Measurements from ENCODE around the gene KPTN. TPM values are rescaled to one million over a fixed set of nuclear protein-coding genes. Genes with fewer than 3 reads are reported as not detected.

Gene KPTN
- total RNA-seq, 1 donor from 2014 or later: 15.9 TPM

DNA sequence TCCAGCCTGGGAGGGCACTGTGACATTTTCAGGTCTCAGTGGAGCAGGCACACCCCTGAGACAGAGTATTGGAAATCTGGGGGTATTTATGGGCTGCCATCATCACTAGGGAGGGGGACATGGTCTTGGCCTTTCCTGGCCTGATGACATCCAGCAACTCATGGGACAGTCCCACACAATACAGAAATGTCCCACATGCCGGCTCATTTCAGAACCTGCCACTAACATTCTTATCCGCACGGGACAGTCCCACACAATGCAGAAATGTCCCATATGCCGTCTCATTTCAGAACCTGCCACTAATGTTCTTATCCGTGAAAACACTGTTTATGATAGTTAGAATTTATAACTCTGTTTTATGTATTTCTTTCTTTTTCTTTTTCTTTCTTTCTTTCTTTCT lies 22.1 kb downstream of the KPTN start:
- Histone ChIP-seq H3K36me3 (ENCODE audit: insufficient read depth, low read length) (no peaks in the 10 kb centered on the region), H3K4me3 (ENCODE audit: insufficient read depth, low read depth, low read length) (no peak overlapping the region), H3K9me3 (ENCODE audit: insufficient read depth, low read depth, low read length) (peaks cover 2% of the 10 kb centered on the region), H2AFZ (ENCODE audit: low read depth, low read length) (no peak overlapping the region), H3K4me1 (ENCODE audit: insufficient read depth, low read length) (no peaks in the 10 kb centered on the region), H3K27ac (ENCODE audit: low read depth, low read length) (no peak overlapping the region), H4K20me1 (ENCODE audit: insufficient read depth, low read length) (peaks cover 3% of the 10 kb centered on the region), H3K27me3 (ENCODE audit: insufficient read depth, low read length) (peaks cover 45% of the 10 kb centered on the region), H3K9ac (ENCODE audit: low read length) (no peak overlapping the region), H3K79me2 (ENCODE audit: insufficient read depth, low read length) (no peaks in the 10 kb centered on the region), H3K4me2 (ENCODE audit: low read length) (no peak overlapping the region)
- FAIRE-seq: no peak
- Mint-ChIP-seq H3K4me1 (ENCODE audit: low read depth, unreplicated experiment) (no peaks in the 10 kb centered on the region), H3K9me3 (ENCODE audit: unreplicated experiment) (peaks cover 2% of the 10 kb centered on the region), H3K4me3 (ENCODE audit: unreplicated experiment) (no peak overlapping the region), H3K36me3 (ENCODE audit: low read depth, unreplicated experiment) (no peaks in the 10 kb centered on the region), H3K27ac (ENCODE audit: unreplicated experiment) (no peak overlapping the region), H3K27me3 (ENCODE audit: low read depth, unreplicated experiment) (peaks cover 9% of the 10 kb centered on the region)
- DNase-seq (ENCODE audit: low read depth): no peak
- TF ChIP-seq, protein P1, sequence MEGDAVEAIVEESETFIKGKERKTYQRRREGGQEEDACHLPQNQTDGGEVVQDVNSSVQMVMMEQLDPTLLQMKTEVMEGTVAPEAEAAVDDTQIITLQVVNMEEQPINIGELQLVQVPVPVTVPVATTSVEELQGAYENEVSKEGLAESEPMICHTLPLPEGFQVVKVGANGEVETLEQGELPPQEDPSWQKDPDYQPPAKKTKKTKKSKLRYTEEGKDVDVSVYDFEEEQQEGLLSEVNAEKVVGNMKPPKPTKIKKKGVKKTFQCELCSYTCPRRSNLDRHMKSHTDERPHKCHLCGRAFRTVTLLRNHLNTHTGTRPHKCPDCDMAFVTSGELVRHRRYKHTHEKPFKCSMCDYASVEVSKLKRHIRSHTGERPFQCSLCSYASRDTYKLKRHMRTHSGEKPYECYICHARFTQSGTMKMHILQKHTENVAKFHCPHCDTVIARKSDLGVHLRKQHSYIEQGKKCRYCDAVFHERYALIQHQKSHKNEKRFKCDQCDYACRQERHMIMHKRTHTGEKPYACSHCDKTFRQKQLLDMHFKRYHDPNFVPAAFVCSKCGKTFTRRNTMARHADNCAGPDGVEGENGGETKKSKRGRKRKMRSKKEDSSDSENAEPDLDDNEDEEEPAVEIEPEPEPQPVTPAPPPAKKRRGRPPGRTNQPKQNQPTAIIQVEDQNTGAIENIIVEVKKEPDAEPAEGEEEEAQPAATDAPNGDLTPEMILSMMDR (IDR thresholded peaks at IDR 0.05; ENCODE audit: insufficient read depth, low read depth, low read length): no peak
- TF ChIP-seq EZH2 (IDR thresholded peaks at IDR 0.05; ENCODE audit: insufficient read depth, low read length): no peak

DNA sequence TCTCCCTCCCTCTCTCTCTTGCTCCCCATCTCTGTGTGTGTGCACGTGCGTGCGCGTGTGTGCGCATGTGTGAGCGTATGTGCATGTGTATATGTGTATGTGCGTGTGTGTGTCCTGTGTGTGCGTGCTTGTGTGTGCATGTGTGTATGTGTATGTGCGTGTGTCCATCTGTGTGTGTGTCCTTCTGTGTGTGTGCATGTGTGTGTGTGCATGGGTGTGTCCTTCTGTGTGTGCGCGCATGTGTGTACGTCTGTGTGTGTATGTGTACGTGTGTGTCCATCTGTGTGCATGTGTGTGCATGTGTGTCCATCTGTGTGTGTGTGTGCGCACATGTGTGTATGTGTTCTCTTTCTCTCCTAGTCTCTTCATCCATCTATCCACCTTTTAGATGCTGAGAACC lies 24.5 kb downstream of the KPTN start:
- peaks cover 20% of the 10 kb centered on the region for H3K9me3 ChIP-seq (ENCODE audit: insufficient read depth, low read depth, low read length)
- H3K79me2 ChIP-seq (ENCODE audit: insufficient read depth, low read length): no peaks in the 10 kb centered on the region
- Mint-ChIP-seq H3K4me1 (ENCODE audit: low read depth, unreplicated experiment) (no peaks in the 10 kb centered on the region), H3K9me3 (ENCODE audit: unreplicated experiment) (peaks cover 15% of the 10 kb centered on the region), H3K27ac (ENCODE audit: unreplicated experiment) (no peak overlapping the region), H3K36me3 (ENCODE audit: low read depth, unreplicated experiment) (peaks cover 15% of the 10 kb centered on the region), H3K4me3 (ENCODE audit: unreplicated experiment) (no peak overlapping the region), H3K27me3 (ENCODE audit: low read depth, unreplicated experiment) (peaks cover 13% of the 10 kb centered on the region)
- no peaks in the 10 kb centered on the region for H3K36me3 ChIP-seq (ENCODE audit: insufficient read depth, low read length)
- no peak overlapping the region for H3K4me2 ChIP-seq (ENCODE audit: low read length)
- DNase-seq (ENCODE audit: low read depth): no peak
- H3K9ac ChIP-seq (ENCODE audit: low read length): no peak overlapping the region
- H3K4me1 ChIP-seq (ENCODE audit: insufficient read depth, low read length): no peaks in the 10 kb centered on the region
- no peak for FAIRE-seq
- H3K27me3 ChIP-seq (ENCODE audit: insufficient read depth, low read length): peaks cover 53% of the 10 kb centered on the region
- TF ChIP-seq, protein P1 (IDR thresholded peaks at IDR 0.05; ENCODE audit: insufficient read depth, low read depth, low read length): no peak
- no peak for TF ChIP-seq EZH2 (IDR thresholded peaks at IDR 0.05; ENCODE audit: insufficient read depth, low read length)
- no peak overlapping the region for H3K27ac ChIP-seq (ENCODE audit: low read depth, low read length)
- no peak overlapping the region for H3K4me3 ChIP-seq (ENCODE audit: insufficient read depth, low read depth, low read length)
- H2AFZ ChIP-seq (ENCODE audit: low read depth, low read length): no peak overlapping the region
- peaks cover 3% of the 10 kb centered on the region for H4K20me1 ChIP-seq (ENCODE audit: insufficient read depth, low read length)

DNA sequence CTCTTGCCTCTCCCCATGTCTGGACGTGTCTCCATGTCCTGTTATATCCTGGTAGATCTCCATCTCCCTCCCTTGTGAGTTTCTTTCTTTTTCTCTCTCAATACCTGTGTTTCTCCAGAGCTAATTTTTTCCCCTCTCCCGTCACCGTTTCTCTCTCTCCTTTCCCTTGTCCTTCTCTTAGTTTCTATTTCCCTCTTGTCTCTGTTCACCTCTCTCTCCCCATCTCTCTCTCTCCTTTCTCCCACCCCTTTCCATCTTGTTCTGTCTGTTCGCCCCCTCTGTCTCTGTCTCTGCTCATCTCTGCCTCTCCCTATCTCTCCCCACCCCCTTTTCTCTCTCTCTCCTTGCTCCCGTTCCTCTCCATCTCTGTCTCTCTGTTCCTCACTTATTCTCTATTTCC lies 25.3 kb downstream of the KPTN start:
- DNase-seq (ENCODE audit: low read depth) (no peak), FAIRE-seq (no peak)
- peaks cover 53% of the 10 kb centered on the region for H3K27me3 ChIP-seq (ENCODE audit: insufficient read depth, low read length)
- no peak for TF ChIP-seq EZH2 (IDR thresholded peaks at IDR 0.05; ENCODE audit: insufficient read depth, low read length)
- TF ChIP-seq, protein P1 (IDR thresholded peaks at IDR 0.05; ENCODE audit: insufficient read depth, low read depth, low read length): no peak
- H3K9me3 Mint-ChIP-seq (ENCODE audit: unreplicated experiment): peaks cover 18% of the 10 kb centered on the region
- peaks cover 20% of the 10 kb centered on the region for H3K9me3 ChIP-seq (ENCODE audit: insufficient read depth, low read depth, low read length)
- H4K20me1 ChIP-seq (ENCODE audit: insufficient read depth, low read length): peaks cover 3% of the 10 kb centered on the region
- no peak overlapping the region for H2AFZ ChIP-seq (ENCODE audit: low read depth, low read length)
- H3K4me3 ChIP-seq (ENCODE audit: insufficient read depth, low read depth, low read length): no peak overlapping the region
- H3K27ac ChIP-seq (ENCODE audit: low read depth, low read length): no peak overlapping the region
- no peaks in the 10 kb centered on the region for H3K4me1 ChIP-seq (ENCODE audit: insufficient read depth, low read length)
- H3K36me3 Mint-ChIP-seq (ENCODE audit: low read depth, unreplicated experiment): peaks cover 21% of the 10 kb centered on the region
- H3K27me3 Mint-ChIP-seq (ENCODE audit: low read depth, unreplicated experiment): peaks cover 17% of the 10 kb centered on the region
- H3K36me3 ChIP-seq (ENCODE audit: insufficient read depth, low read length): no peaks in the 10 kb centered on the region
- H3K79me2 ChIP-seq (ENCODE audit: insufficient read depth, low read length): no peaks in the 10 kb centered on the region
- no peak overlapping the region for H3K9ac ChIP-seq (ENCODE audit: low read length)
- H3K4me2 ChIP-seq (ENCODE audit: low read length): no peak overlapping the region
- no peak overlapping the region for H3K27ac Mint-ChIP-seq (ENCODE audit: unreplicated experiment)
- no peak overlapping the region for H3K4me3 Mint-ChIP-seq (ENCODE audit: unreplicated experiment)
- no peaks in the 10 kb centered on the region for H3K4me1 Mint-ChIP-seq (ENCODE audit: low read depth, unreplicated experiment)

All from astrocyte (in vitro differentiated cells and primary cell).